Measurements from ENCODE around the gene GPT2. TPM values are rescaled to one million over a fixed set of nuclear protein-coding genes. Genes with fewer than 3 reads are reported as not detected.

Gene GPT2, protein sequence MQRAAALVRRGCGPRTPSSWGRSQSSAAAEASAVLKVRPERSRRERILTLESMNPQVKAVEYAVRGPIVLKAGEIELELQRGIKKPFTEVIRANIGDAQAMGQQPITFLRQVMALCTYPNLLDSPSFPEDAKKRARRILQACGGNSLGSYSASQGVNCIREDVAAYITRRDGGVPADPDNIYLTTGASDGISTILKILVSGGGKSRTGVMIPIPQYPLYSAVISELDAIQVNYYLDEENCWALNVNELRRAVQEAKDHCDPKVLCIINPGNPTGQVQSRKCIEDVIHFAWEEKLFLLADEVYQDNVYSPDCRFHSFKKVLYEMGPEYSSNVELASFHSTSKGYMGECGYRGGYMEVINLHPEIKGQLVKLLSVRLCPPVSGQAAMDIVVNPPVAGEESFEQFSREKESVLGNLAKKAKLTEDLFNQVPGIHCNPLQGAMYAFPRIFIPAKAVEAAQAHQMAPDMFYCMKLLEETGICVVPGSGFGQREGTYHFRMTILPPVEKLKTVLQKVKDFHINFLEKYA
- 61.0 to 81.8 TPM (median 63.1 TPM) in 3 replicates for total RNA-seq (2021)
- percentile 75 among the genes with signal in this experiment for Bru-seq, nascent RNA
- long read RNA-seq, experiment 1, transcript GPT2-201 (12 exons, 3,984 nt): major isoform, 441 of 542 reads
- long read RNA-seq, experiment 1, partial matches to known transcripts: 49 of 542 reads
- long read RNA-seq, experiment 1, other reads (novel, unspliced or antisense): 48 of 542 reads
- long read RNA-seq, experiment 2, transcript GPT2-201 (12 exons, 3,984 nt): major isoform, 34 of 81 reads
- long read RNA-seq, experiment 2, partial matches to known transcripts: 21 of 81 reads
- long read RNA-seq, experiment 2, other reads (novel, unspliced or antisense): 23 of 81 reads
- long read RNA-seq, experiment 3, partial matches to known transcripts: 3 of 7 reads
- long read RNA-seq, experiment 3, other reads (novel, unspliced or antisense): 3 of 7 reads

DNA sequence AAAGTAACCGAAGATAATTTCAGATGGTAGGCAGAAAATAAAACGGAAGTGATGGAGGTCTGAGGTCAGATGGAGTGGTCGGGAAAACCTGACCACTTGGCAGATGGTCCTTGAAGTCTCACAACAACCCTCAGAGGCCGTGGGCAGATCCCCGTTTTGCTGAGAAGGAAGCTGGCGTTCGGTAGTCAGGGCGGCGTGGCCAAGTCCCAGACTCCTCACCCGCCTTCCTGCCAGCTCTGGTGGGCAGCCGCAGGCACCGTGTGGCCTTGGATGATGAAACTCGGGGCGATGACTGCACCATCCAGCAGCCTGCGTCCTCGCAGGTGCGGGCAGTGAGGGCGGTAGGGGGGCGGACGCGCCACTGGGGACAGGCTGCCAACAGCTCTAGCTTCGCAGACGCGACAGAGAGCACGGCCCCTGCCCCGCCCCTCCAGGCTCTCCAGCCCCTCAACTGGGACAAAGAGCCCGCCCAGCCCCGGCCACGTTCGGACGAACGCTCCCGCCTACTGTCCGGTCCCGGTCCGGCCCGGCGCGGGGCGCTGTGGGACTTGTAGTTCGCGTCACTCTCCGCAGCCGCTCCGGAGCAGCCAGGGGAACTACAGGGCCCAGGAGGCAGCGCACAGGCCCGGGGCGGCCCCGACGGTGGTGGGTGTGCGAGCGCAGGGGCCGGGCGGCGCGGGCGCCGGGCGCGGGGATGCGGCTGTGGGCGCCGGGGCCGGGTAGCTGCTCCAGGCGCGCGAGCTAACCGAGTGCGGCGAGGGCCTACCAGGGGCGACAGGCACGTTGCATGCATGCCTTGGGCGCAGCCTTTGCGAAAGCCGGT is at the start of gene GPT2:
TSS of gene GPT2 (plus strand) at position 673 of the 823 bp plus-strand sequence. CDS start 354 bp downstream, outside the sequence.
- H3K36me3 Mint-ChIP-seq: peaks cover 15% of the 10 kb centered on the region
- DNase-seq (ENCODE audit: low spot score) (peak; percentile 100), ATAC-seq (peak; percentile 97)
- POLR2A ChIA-PET: interaction anchor here (0.6 to 1.4 kb wide), 12 partner anchors 10 to 251 kb away, joined by 3 to 8 read pairs (median 4); partner anchors contain the start of genes C16orf87 and ORC6
- H3K4me1 Mint-ChIP-seq: peaks cover 52% of the 10 kb centered on the region
- CTCF ChIA-PET: interaction anchor here (0.9 to 6.0 kb wide), 8 partner anchors 17 to 254 kb away, joined by 3 to 54 read pairs (median 4); no protein-coding TSS in a partner anchor
- H3K9me3 Mint-ChIP-seq: no peaks in the 10 kb centered on the region
- H3K27me3 Mint-ChIP-seq (ENCODE audit: low read depth): no peaks in the 10 kb centered on the region
- peak within 1 kb of the TSS; percentile 95 for H3K27ac Mint-ChIP-seq
- peak within 1 kb of the TSS; percentile 92 for H3K4me3 Mint-ChIP-seq
- TF ChIP-seq CBFB (CRISPR knock-in tag; IDR thresholded peaks at IDR 0.05; ENCODE audit: low read depth) (peak; percentile 57; the same call in 1 of the 2 replicates), SMAD4 (CRISPR knock-in tag; IDR thresholded peaks at IDR 0.05) (no peak), OVOL2 (CRISPR knock-in tag; IDR thresholded peaks at IDR 0.05; ENCODE audit: borderline replicate concordance) (no peak), ZNF532 (CRISPR knock-in tag; IDR thresholded peaks at IDR 0.05; ENCODE audit: borderline replicate concordance) (no peak), ATF2 (CRISPR knock-in tag; IDR thresholded peaks at IDR 0.05; ENCODE audit: borderline replicate concordance, low read depth) (no peak), ZNF263 (CRISPR knock-in tag; IDR thresholded peaks at IDR 0.05; ENCODE audit: low read depth) (0 out of 2 replicates have a peak, but pooled peaks have one; percentile 12), GRHL2 (CRISPR knock-in tag; IDR thresholded peaks at IDR 0.05; ENCODE audit: insufficient replicate concordance, severe bottlenecking) (no peak), ESRRA (CRISPR knock-in tag; IDR thresholded peaks at IDR 0.05; ENCODE audit: borderline replicate concordance) (peak; percentile 71; the same call in 1 of the 2 replicates), FOXK1 (CRISPR knock-in tag; IDR thresholded peaks at IDR 0.05) (no peak; the same call in 1 of the 2 replicates), JUN (CRISPR knock-in tag; IDR thresholded peaks at IDR 0.05) (no peak), NR2C2 (CRISPR knock-in tag; IDR thresholded peaks at IDR 0.05) (no peak), ZNF121 (CRISPR knock-in tag; IDR thresholded peaks at IDR 0.05) (peak; percentile 54; the same call in 1 of the 2 replicates)
- TF ChIP-seq, protein P1, sequence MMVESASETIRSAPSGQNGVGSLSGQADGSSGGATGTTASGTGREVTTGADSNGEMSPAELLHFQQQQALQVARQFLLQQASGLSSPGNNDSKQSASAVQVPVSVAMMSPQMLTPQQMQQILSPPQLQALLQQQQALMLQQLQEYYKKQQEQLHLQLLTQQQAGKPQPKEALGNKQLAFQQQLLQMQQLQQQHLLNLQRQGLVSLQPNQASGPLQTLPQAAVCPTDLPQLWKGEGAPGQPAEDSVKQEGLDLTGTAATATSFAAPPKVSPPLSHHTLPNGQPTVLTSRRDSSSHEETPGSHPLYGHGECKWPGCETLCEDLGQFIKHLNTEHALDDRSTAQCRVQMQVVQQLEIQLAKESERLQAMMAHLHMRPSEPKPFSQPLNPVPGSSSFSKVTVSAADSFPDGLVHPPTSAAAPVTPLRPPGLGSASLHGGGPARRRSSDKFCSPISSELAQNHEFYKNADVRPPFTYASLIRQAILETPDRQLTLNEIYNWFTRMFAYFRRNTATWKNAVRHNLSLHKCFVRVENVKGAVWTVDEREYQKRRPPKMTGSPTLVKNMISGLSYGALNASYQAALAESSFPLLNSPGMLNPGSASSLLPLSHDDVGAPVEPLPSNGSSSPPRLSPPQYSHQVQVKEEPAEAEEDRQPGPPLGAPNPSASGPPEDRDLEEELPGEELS (CRISPR knock-in tag; IDR thresholded peaks at IDR 0.05): peak; percentile 55; the same call in 1 of the 2 replicates
- TF ChIP-seq, protein P2, sequence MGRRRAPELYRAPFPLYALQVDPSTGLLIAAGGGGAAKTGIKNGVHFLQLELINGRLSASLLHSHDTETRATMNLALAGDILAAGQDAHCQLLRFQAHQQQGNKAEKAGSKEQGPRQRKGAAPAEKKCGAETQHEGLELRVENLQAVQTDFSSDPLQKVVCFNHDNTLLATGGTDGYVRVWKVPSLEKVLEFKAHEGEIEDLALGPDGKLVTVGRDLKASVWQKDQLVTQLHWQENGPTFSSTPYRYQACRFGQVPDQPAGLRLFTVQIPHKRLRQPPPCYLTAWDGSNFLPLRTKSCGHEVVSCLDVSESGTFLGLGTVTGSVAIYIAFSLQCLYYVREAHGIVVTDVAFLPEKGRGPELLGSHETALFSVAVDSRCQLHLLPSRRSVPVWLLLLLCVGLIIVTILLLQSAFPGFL (CRISPR knock-in tag; IDR thresholded peaks at IDR 0.05; ENCODE audit: borderline replicate concordance): peak; percentile 26; the same call in 1 of the 2 replicates
- TF ChIP-seq, protein P3, sequence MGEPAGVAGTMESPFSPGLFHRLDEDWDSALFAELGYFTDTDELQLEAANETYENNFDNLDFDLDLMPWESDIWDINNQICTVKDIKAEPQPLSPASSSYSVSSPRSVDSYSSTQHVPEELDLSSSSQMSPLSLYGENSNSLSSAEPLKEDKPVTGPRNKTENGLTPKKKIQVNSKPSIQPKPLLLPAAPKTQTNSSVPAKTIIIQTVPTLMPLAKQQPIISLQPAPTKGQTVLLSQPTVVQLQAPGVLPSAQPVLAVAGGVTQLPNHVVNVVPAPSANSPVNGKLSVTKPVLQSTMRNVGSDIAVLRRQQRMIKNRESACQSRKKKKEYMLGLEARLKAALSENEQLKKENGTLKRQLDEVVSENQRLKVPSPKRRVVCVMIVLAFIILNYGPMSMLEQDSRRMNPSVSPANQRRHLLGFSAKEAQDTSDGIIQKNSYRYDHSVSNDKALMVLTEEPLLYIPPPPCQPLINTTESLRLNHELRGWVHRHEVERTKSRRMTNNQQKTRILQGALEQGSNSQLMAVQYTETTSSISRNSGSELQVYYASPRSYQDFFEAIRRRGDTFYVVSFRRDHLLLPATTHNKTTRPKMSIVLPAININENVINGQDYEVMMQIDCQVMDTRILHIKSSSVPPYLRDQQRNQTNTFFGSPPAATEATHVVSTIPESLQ (CRISPR knock-in tag; IDR thresholded peaks at IDR 0.05): no peak
- TF ChIP-seq, protein P4, sequence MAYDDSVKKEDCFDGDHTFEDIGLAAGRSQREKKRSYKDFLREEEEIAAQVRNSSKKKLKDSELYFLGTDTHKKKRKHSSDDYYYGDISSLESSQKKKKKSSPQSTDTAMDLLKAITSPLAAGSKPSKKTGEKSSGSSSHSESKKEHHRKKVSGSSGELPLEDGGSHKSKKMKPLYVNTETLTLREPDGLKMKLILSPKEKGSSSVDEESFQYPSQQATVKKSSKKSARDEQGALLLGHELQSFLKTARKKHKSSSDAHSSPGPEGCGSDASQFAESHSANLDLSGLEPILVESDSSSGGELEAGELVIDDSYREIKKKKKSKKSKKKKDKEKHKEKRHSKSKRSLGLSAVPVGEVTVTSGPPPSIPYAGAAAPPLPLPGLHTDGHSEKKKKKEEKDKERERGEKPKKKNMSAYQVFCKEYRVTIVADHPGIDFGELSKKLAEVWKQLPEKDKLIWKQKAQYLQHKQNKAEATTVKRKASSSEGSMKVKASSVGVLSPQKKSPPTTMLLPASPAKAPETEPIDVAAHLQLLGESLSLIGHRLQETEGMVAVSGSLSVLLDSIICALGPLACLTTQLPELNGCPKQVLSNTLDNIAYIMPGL (CRISPR knock-in tag; IDR thresholded peaks at IDR 0.05): 0 out of 2 replicates have a peak, but pooled peaks have one; percentile 19
- TF ChIP-seq, protein P5, sequence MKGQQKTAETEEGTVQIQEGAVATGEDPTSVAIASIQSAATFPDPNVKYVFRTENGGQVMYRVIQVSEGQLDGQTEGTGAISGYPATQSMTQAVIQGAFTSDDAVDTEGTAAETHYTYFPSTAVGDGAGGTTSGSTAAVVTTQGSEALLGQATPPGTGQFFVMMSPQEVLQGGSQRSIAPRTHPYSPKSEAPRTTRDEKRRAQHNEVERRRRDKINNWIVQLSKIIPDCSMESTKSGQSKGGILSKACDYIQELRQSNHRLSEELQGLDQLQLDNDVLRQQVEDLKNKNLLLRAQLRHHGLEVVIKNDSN (CRISPR knock-in tag; IDR thresholded peaks at IDR 0.05): no peak

Data from WTC11 (cell line).